Vagina (tissue), 2 donors: ENCODE results near the gene SNRK. TPM values are rescaled to one million over a fixed set of nuclear protein-coding genes. Genes with fewer than 3 reads are reported as not detected.

Experiments
- DNase-seq, 2 donors: peaks; one replicate each; pipeline ENCODE4 v3.0.0-alpha.2; 2017; ENCODE audit errors: extremely low spot score in 2 of 2
- H3K27ac ChIP-seq: fragments of 200-600 bp; sonication (generic); one replicate; pipeline ENCODE4 v1.5.1; 2019
- H3K27me3 ChIP-seq: fragments of 200-600 bp; sonication (generic); one replicate; pipeline ENCODE4 v1.5.1; 2019
- H3K36me3 ChIP-seq, 2 donors: fragments of 200-600 bp; sonication (generic); one replicate each; pipeline ENCODE4 v1.5.1; 2017 to 2019
- H3K4me1 ChIP-seq: fragments of 200-600 bp; sonication (generic); one replicate; pipeline ENCODE4 v1.5.1; 2019
- H3K4me3 ChIP-seq, 2 donors: fragments of 200-600 bp; sonication (generic); 1 replicate in 1 of 2; 2 replicates in 1 of 2; pipeline ENCODE4 v1.5.1; 2016 to 2019
- H3K9me3 ChIP-seq: fragments of 200-600 bp; sonication (generic); one replicate; pipeline ENCODE4 v1.5.1; 2019
- CTCF ChIP-seq, 3 experiments: fragments of 450-650 bp in 2 of 3; fragments of 200-600 bp in 1 of 3; sonication (generic) in 1 of 3; IDR thresholded peaks; one replicate each; pipeline ENCODE4 v1.5.1; 2017 to 2019; ENCODE audit warnings: antibody characterized with exemption in 3 of 3, mild to moderate bottlenecking in 2 of 3, moderate library complexity in 2 of 3
- POLR2A ChIP-seq, 2 donors: fragments of 450-650 bp; IDR thresholded peaks; one replicate each; pipeline ENCODE4 v1.6.1; 2017; ENCODE audit warnings: antibody characterized with exemption in 2 of 2, mild to moderate bottlenecking in 2 of 2, moderate library complexity in 2 of 2
- POLR2AphosphoS5 ChIP-seq, 2 donors: sonication (generic); formaldehyde crosslinking; IDR thresholded peaks; one replicate each; pipeline ENCODE4 v1.9.0; 2017; ENCODE audit warnings: antibody characterized with exemption in 2 of 2, mild to moderate bottlenecking in 2 of 2, low read depth in 1 of 2; ENCODE audit not compliant: insufficient read depth in 1 of 2
- intact Hi-C: fragments of 100-400 bp; cut with DNase I; formaldehyde crosslinking; loops from one replicate; pipeline ENCODE4 v1.15.1; 2023
- total RNA-seq: library from RNA; depleted of rRNA; stranded (reverse); fragments of >200 nt; gene quantifications from one replicate; pipeline ENCODE4 v1.2.3, GENCODE V29; 2016

Gene SNRK
- total RNA-seq, 1 donor from 2014 or later: 97.0 TPM

GRCh38 chr3:43400167-43400566 is 113.8 kb downstream of the SNRK start:
- no peaks in the 10 kb centered on the region for H3K4me1 ChIP-seq
- DNase-seq: no peak
- H3K36me3 ChIP-seq: no peaks in the 10 kb centered on the region
- TF ChIP-seq POLR2A (IDR thresholded peaks at IDR 0.05) (no peak), CTCF (IDR thresholded peaks at IDR 0.05) (no peak), POLR2AphosphoS5 (IDR thresholded peaks at IDR 0.05; ENCODE audit: insufficient read depth in 1 of 2, low read depth in 1 of 2) (no peak)
- H3K27me3 ChIP-seq: no peaks in the 10 kb centered on the region
- H3K27ac ChIP-seq: no peak overlapping the region
- H3K4me3 ChIP-seq: no peak overlapping the region
- intact Hi-C loops: no loop called here
- H3K9me3 ChIP-seq: no peaks in the 10 kb centered on the region

Other genes with a start within 250 kb of the SNRK start
- 26.8 TPM for gene POMGNT2, start 180.5 kb upstream of the SNRK start, total RNA-seq